SKM-1 treated with dmso at 0.1 percent for 144 hours (cell line): ENCODE results near the gene SNAPC1.
A peak's percentile ranks its signal among the peaks of the same experiment; 100 is the strongest.
"Not testable (repeated sequence)": the region's sequence is repeated elsewhere in the genome, so short reads cannot be mapped to it uniquely, and the experiment has no call there.

ENCODE experiments used
- DNase-seq: peaks from one replicate; lab custom pipeline; 2025; ENCODE audit not compliant: unreplicated experiment; lab: John Stamatoyannopoulos, UW

SNAPC1 gene

DNA sequence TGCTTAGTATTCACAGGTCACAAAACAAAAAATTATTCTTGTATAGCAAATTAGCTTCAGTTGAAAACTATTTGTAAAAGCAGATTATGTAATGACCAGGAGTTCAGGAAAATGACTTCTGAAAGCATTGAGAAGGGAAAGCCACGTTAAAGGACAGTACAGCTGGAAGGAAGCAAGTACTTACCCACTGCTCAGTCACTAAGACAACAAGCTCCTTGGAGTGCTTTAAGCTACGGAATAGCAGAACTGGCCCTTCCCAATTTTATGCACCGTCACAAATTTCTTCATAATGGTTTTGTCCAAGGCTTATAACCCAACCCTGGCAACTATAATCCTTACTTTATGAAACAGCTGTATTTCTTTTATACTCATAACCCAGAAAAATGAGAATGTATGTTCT, 13.0 kb upstream of the SNAPC1 start:
- no peak for DNase-seq

DNA sequence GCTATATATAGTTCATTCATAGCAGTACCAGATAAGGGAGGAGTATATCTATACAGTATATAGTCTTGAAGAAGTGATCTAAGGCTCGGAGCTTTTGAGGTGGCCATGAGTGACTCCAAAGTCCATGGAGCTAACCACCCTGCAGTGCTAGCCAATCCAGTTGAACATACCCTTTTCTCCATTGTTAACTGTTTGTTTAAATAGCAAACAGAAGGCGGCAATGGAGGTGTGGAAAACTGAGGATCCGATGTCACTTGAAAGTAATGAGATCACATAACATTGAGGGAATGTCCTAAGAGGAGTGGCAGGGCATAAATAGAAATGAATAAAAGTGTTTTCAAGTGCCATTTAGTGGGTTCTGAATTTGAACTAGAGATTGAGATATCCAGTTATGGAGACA, 12.4 kb upstream of the SNAPC1 start:
- DNase-seq = no peak

- DNase-seq = peak; percentile 56
Observed at GRCh38 chr14:61750708-61751474, 11.3 kb upstream of the SNAPC1 start.

- DNase-seq = no peak
Observed at GRCh38 chr14:61751475-61751989, 10.7 kb upstream of the SNAPC1 start.

DNA sequence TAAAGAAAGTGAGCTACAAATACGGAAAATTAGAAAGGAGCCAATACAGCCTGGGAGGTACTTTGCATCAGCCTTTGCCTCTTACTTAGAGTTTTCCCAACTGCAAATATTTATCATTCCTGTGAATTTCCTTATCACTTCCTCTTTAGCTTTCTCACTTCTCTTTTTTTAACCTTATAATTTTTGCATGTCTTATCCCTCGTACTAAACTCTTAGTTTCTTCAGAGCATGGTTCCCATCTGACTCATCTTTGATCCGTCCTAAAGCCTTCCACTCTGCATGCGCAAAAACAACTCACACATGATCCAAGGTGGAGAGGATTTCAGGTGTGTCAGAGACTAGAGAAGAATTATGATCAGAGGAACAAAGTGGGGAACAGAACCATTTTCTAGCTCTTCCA, 9.6 kb upstream of the SNAPC1 start:
- DNase-seq = no peak

DNA sequence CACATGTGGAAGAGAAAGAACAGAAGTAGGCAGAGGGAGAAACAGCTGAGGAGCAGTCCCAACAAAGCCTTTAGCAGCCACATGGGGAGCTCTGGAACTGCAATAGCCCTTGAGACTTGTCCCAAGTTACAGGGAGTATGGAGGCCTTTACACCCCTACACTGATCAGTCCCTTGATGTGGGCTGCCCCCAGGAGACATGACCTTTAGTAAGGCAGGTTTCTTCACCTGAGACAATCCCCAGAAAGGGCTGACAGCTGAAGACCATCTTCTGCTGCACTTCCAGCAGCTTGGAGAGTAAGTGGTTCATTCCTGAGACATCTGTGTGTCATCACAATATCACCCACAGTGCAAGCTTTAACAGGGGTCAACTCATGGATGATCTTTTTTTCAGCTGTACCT, 8.6 kb upstream of the SNAPC1 start:
- no peak for DNase-seq

- no peak for DNase-seq
Observed at GRCh38 chr14:61754627-61755381, 7.4 kb upstream of the SNAPC1 start.

- DNase-seq = not testable (repeated sequence)
Observed at GRCh38 chr14:61755382-61755742, 6.9 kb upstream of the SNAPC1 start.

GRCh38 chr14:61756135-61756534, 6.1 kb upstream of the SNAPC1 start:
- no peak for DNase-seq

DNA sequence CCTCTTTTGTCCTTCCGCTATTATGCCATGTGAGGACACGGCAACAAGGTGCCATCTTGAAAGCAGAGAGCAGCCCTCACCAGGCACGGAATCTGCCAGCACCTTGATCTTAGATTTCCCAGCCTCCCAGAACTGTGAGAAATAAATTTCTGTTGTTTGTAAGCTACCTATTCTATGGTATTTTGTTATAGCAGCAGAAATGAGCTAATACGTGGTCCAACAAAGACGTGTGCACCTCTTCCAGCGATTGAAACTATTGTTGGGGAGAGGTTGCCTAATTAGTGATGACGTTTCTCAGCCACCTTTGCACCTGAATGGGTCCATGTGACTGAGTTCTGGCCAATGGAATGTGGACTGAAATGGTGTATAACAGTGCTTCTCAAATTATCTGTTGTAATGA, 2.3 kb upstream of the SNAPC1 start:
- DNase-seq = no peak

- no peak for DNase-seq
Observed at GRCh38 chr14:61761557-61761956, 663 bp upstream of the SNAPC1 start.

DNA sequence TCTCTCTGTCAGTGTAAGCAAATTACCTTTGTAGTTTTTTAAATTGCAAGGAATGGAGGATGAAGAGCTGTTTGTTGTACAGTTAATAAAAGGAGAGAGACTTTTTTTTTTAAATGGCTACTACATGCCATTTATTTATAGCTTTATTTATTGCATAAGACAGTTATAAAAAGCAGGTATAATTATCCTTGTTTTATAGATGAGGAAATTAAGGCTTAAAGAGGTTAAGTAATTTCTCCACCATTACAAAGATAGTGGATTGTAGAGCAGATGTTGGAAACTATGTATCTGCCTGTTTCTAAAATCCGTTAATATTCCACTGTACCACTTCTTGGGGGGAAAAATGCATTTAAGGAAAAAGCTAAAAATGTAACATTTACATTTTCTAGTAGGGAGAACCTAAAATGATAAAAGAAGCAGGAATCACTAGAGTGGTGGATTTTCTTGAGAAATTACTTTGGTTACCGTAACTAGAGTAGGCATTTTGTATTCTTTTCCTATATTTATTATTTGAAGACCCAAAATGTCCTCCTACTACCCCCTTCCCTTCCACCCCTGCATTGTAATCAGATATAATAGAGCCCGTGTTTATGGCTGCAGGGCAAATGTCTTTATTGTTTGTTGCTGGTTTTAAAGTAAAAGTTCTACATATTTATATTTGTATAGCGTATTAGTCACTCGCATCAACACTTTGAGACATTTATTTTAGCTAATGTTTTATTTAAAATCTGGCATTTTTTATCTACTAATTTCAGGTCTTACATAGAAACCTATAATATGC, 2.3 kb downstream of the SNAPC1 start:
- DNase-seq = no peak

GRCh38 chr14:61765225-61765943, 3.2 kb downstream of the SNAPC1 start:
- DNase-seq = no peak

- no peak for DNase-seq
Observed at GRCh38 chr14:61766151-61766550, 3.9 kb downstream of the SNAPC1 start.

- no peak for DNase-seq
Observed at GRCh38 chr14:61768240-61768639, 6.0 kb downstream of the SNAPC1 start.

DNA sequence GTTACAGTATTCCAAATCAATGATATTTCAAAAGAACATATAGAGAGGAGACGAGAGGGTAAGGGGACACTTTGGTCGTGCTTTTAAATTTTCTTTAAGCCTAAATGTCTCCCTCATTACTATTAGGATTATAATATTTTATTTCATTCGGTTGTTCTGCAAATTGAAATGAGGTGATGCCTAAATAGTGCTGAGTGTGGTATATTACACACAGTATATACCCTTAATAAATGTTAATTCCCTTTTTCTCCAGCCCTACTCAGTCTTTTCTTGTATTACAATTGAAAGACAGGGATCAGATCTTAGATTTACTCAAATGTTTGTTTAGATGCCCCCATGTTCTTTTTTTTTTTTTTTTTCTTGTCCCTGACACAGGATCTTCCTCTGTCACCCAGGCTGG, 7.7 kb downstream of the SNAPC1 start:
- DNase-seq = no peak

DNA sequence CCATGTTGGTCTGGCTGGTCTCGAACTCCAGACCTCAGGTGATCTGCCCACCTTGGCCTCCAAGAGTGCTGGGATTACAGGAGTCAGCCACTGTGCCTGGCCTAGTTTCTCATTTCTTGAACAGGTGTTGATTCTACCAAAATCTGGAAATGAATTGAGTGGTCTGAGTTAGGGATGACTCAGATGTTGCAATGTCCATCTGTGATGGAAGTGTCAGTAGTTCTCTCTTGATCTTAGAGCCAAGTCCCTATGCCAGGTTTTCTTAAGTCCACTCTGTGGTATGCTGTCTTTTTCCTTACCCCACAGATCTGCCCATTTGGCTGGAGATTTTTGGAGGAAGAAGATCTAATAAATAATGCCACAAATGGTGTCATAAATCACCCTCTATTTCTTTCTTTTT, 12.6 kb downstream of the SNAPC1 start:
- no peak for DNase-seq

DNA sequence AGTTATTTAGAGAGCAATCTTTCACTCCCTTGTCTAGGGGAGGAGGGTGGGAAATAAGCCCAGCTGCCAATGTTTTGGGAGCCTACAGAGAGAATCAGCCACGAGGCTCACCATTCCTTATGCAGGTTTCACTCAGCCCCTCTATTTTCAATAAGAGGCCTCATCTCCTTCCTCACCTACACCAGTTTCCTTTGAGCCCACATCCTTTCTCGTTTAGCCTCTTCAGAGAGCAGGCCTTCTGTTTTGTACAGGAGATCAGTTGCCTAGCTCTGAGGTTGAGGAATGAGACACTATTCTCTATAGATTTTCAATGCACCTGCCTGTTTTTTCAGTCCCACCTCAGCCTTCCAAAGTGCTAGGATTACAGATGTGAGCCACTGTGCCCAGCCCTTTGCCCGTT, 17.9 kb downstream of the SNAPC1 start:
- no peak for DNase-seq

DNA sequence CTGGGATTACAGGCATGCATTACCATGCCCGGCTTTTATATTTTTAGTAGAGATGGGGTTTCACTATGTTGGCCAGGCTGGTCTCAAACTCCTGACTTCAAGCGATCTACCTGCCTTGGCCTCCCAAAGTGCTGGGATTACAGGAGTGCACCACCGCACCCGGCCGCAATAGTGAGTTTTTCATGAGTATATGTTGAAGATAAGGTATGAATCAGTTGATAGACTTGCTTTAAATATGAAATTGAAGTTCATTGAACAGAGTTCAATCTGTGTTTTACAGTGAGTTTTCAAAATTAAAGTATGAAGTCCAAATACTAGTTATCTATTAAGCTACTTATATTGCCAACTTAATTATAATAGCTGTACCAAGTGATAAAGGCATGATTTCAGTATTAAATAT, 35.1 kb downstream of the SNAPC1 start:
- no peak for DNase-seq

GRCh38 chr14:61802010-61802568, 39.9 kb downstream of the SNAPC1 start:
- no peak for DNase-seq

GRCh38 chr14:61803755-61804154, 41.5 kb downstream of the SNAPC1 start:
- no peak for DNase-seq
